D721Med (cell line): Measurements from ENCODE around the gene CHCHD4.

Experiments
- DNase-seq: peaks from one replicate; pipeline ENCODE4 v3.0.0; 2011; ENCODE audit warnings: low spot score; ENCODE audit not compliant: insufficient read length
- FAIRE-seq: peaks from 2 replicates; lab custom pipeline; 2011; peaks lifted over from hg19 to GRCh38; lab: Jason Lieb, UNC
- TF ChIP-seq, protein P1 (sequence below): IDR thresholded peaks from 2 replicates; pipeline ENCODE4 v1.5.1; 2012; ENCODE audit warnings: mild to moderate bottlenecking, control low read depth; ENCODE audit not compliant: insufficient read depth; ENCODE audit errors: missing control alignments

CHCHD4 gene

GRCh38 chr3:14150078-14150477 lies 25.4 kb upstream of the CHCHD4 start:
- FAIRE-seq (no peak), DNase-seq (no peak)
- TF ChIP-seq, protein P1, sequence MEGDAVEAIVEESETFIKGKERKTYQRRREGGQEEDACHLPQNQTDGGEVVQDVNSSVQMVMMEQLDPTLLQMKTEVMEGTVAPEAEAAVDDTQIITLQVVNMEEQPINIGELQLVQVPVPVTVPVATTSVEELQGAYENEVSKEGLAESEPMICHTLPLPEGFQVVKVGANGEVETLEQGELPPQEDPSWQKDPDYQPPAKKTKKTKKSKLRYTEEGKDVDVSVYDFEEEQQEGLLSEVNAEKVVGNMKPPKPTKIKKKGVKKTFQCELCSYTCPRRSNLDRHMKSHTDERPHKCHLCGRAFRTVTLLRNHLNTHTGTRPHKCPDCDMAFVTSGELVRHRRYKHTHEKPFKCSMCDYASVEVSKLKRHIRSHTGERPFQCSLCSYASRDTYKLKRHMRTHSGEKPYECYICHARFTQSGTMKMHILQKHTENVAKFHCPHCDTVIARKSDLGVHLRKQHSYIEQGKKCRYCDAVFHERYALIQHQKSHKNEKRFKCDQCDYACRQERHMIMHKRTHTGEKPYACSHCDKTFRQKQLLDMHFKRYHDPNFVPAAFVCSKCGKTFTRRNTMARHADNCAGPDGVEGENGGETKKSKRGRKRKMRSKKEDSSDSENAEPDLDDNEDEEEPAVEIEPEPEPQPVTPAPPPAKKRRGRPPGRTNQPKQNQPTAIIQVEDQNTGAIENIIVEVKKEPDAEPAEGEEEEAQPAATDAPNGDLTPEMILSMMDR = no peak

- FAIRE-seq (no peak), DNase-seq (no peak)
- TF ChIP-seq, protein P1 = no peak
Observed at GRCh38 chr3:14148041-14148985, 23.6 kb upstream of the CHCHD4 start.

DNA sequence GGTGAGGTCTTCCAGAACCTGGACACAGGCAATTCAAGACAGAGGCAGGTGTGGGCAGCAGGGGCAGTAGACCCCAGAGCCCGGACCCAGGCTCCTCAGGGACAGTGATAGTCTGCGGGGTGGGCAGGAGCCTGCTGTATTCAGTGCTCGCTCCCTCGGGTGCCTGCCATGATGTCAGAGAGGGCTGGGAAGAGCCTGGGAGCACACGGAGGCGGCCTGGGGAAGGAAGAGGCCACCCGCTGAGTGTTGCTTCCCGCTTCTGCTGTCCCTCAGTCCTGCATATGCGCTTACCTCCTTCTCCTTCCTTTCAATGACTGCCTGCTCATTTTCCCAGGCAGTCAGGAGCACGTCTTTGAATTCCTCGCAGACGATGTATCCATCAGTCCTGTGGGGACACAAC lies 22.9 kb upstream of the CHCHD4 start:
- TF ChIP-seq, protein P1 = no peak
- no peak for FAIRE-seq
- no peak for DNase-seq

- DNase-seq (no peak), FAIRE-seq (no peak)
- TF ChIP-seq, protein P1 = no peak
Observed at GRCh38 chr3:14147066-14147435, 22.4 kb upstream of the CHCHD4 start.

DNA sequence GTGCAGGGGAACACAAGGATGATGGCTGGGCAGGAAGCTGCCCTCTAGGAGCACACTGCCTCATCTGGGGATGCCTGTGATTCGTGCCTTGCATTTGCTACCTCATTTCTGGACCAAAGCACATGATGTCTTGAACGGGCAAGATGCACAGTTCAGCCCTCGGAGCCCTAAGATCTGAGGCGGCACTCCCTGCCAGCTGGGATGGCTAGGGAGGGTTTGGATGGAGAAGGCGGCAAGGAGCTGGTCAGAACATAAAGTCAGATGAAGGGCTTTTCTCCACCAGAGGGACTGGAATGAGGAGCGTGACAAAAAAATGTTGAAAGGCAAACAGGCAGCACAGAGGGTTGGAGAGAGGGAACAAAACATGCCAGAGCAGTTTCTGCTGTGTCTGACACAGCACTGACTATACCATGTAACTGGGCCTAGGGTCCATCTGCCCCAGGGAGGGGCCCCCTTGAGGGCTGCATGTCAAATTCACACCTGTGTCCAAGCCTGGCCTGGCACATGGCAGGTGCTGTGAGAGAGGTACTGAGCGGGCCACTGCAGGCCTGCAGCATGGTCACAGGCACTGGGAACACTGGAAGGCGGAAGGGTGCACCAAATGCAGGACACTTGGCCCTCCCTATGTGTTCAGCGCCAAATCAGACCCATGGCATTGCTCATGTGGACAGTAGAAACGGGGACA lies 21.9 kb upstream of the CHCHD4 start:
- TF ChIP-seq, protein P1 = no peak
- FAIRE-seq (no peak), DNase-seq (no peak)

DNA sequence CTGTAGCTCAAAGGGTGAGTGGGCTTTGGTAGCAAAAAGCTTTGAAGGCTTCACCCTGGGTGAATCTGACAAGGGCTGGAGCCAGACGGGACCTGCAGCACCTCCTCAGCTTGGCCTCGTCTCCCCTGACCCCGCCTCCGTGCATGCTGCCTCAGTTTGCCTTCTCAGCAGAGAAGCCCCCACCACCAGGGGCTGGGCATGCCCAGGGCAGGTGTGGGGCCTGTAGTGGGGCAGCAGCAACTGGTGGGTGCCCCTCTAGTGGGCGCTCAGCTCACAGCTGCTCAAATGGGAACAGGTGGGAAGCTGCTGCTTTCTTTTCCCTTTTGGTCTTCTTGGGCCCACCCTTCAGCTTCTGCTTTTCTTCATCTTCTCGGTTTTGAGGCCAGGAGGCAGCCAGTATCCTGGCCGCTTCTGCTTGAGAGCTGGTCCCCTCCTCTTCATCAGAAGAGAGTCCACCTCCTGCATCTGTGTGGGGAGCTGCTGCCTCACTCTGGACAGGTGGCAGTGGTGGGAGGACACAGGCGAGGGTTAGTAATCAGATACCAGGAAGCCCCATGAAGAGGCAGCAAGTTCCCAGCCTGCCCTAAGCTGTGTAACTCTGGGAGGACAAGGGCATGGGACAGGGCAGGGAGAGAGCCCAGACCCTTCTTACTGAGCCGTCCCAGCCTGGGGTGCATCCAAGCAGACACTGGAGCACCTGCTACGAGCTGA lies 21.2 kb upstream of the CHCHD4 start:
- no peak for FAIRE-seq
- TF ChIP-seq, protein P1 = no peak
- DNase-seq = no peak
